Hair follicular keratinocyte (primary cell): Measurements from ENCODE around the gene PDHB. TPM values are rescaled to one million over a fixed set of nuclear protein-coding genes. Genes with fewer than 3 reads are reported as not detected.

Experiments
- total RNA-seq: library from RNA; depleted of rRNA; stranded (reverse); fragments of >200 nt; gene quantifications from 2 replicates; pipeline ENCODE4 v1.2.3, GENCODE V29; 2015

The PDHB gene
- 84.7 and 92.6 TPM in 2 replicates for total RNA-seq

GRCh38 chr3:58433400-58434167 is at the start of gene PDHB:
Gene PDHB, minus strand, starts transcription at chr3:58433832. Its CDS starts 23 bp downstream, at chr3:58433809.

Other genes with a start within 250 kb of the PDHB start
- gene DNASE1L3, start 222.9 kb downstream of the PDHB start, total RNA-seq, result not detected in 2 replicates
- 4.6 and 4.9 TPM in 2 replicates for gene ABHD6, start 196.0 kb downstream of the PDHB start, total RNA-seq
- 9.0 and 12.5 TPM in 2 replicates for gene RPP14, start 127.6 kb downstream of the PDHB start, total RNA-seq
- 3.2 and 11.3 TPM in 2 replicates for gene HTD2, start 127.3 kb downstream of the PDHB start, total RNA-seq
- gene PXK, start 100.9 kb downstream of the PDHB start, total RNA-seq, result 13.6 and 22.3 TPM in 2 replicates
- gene KCTD6, start 58.3 kb upstream of the PDHB start, total RNA-seq, result 5.0 and 5.5 TPM in 2 replicates
- gene ACOX2, start 103.4 kb upstream of the PDHB start, total RNA-seq, result 0.39 and 1.1 TPM in 2 replicates
- gene FAM107A, start 143.6 kb upstream of the PDHB start, total RNA-seq, result not detected in 2 replicates
- gene FAM3D, start 232.9 kb upstream of the PDHB start, total RNA-seq, result not detected in 2 replicates